HG03439 (cell line): ENCODE results near the gene HPSE2.

Source experiments
- ATAC-seq: cut with Tn5 transposase; IDR thresholded peaks from one replicate; pipeline ENCODE4 v1.9.1; 2021; ENCODE audit warnings: mild to moderate bottlenecking, moderate library complexity; ENCODE audit not compliant: unreplicated experiment

Gene HPSE2

DNA sequence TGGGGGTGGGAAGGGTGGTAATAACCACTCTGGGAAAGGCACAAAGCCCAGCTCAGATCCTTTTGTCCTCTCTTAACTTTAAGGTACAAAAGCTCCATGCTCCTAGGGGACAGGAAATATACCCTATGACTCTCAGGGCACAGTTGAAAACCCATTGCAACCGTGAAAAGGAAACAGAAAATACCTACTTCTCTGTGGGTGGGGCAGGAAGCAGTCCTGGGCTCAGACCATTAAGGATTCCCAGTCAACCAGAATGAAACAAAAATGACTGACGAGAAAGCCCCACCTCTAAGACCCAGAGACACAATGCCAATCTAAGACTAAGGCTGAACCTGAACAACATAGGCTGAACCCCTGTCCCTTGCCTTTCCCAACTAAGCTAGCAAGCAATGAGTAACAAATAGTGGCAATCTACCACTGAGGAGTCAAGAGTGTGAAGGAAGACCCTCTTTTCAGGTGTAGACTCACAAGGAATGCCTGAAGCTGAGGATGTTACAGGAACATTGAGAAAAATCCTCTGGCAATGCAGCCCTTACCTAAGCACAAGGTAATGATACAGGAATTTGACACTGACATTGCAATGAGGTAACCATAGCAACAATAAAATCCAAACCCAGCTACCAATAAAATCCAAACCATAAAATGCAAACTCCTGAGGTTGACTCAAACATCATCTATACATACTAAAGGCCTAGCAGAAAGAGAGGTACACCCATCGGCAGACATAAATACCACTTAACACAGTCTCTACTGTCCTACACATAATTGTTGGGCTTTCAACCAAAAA is 380.1 kb downstream of the HPSE2 start:
- ATAC-seq: no peak

GRCh38 chr10:98852686-98853085 is 383.0 kb downstream of the HPSE2 start:
- ATAC-seq: no peak

GRCh38 chr10:98848361-98848760 is 387.3 kb downstream of the HPSE2 start:
- no peak for ATAC-seq

DNA sequence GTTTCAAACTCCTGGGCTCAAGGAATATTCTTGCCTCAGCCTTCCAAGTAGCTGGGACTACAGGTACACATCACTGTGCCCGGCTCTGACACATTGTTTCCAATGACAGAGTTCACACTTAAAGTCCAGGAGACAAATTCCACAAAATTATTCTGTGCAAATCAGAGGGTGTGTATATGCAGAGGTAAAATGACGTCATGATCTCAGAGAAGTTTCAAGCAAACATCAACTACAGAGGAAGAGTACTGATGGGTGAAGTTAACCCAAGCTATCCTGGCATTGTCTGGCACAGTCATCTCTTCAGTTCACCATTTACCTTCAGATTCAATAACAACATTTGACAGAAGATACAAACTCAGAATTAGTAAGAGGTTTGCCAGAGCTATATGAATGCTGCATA is 388.9 kb downstream of the HPSE2 start:
- no peak for ATAC-seq

DNA sequence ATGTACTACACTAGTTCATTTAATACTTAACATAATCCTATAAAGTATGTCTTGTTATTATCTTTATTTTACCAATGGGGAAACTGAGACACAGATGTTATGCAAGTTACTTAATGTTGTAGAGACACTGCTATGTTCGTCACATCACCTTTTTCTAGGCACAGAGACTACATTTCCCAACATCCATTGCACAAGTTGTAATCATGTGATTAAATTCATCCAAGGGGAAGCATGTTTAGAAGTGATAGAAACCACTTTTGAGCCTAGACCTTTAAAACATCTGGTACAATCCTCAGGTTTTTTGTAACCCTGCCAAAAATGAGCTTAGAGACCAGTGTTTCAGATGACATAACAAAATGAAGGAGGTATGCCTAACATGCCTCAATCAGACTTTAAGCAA is 402.1 kb downstream of the HPSE2 start:
- no peak for ATAC-seq

GRCh38 chr10:98832738-98833137 is 402.9 kb downstream of the HPSE2 start:
- ATAC-seq: no peak

DNA sequence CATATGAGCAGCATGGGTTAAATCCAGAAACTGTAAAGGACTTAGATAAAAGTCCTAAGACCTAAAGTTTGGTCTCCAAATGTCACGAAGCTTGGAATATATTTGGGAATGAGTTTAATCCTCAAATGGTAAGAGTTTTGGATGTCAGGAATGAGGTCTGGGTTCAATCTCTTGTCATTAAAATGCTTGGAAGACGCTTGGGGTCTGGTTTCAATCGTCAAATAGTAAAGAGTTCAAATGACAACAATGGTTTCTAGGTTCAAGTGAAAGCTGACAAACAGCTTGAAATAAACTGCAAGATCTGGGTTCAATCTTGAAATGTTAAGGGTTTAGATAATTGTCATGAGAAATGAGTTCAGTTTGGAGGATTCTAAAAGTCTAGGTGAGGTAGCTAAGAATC is 403.5 kb downstream of the HPSE2 start:
- no peak for ATAC-seq

- ATAC-seq: no peak
Measured at GRCh38 chr10:98831391-98831790, 404.3 kb downstream of the HPSE2 start.

GRCh38 chr10:98825741-98826140 is 409.9 kb downstream of the HPSE2 start:
- no peak for ATAC-seq

DNA sequence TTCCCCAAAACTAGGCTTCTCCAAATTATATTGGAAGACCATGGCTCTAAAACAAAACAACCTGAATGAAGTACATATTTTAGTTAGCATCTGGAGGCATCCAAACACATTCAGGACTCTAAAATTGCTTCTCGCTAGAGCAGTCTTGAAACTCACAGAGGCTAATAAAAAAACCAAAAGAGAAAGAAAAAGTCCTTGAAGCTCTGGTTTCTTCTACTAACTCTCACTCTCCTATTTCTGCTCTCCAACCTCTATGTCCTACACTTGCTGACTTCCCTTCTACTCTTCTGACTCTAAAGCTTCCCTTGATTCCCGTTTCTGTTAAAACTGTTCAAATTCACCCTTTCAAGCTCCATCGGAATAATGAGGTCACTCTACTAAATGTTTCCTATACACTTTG is 418.3 kb downstream of the HPSE2 start:
- ATAC-seq: no peak

DNA sequence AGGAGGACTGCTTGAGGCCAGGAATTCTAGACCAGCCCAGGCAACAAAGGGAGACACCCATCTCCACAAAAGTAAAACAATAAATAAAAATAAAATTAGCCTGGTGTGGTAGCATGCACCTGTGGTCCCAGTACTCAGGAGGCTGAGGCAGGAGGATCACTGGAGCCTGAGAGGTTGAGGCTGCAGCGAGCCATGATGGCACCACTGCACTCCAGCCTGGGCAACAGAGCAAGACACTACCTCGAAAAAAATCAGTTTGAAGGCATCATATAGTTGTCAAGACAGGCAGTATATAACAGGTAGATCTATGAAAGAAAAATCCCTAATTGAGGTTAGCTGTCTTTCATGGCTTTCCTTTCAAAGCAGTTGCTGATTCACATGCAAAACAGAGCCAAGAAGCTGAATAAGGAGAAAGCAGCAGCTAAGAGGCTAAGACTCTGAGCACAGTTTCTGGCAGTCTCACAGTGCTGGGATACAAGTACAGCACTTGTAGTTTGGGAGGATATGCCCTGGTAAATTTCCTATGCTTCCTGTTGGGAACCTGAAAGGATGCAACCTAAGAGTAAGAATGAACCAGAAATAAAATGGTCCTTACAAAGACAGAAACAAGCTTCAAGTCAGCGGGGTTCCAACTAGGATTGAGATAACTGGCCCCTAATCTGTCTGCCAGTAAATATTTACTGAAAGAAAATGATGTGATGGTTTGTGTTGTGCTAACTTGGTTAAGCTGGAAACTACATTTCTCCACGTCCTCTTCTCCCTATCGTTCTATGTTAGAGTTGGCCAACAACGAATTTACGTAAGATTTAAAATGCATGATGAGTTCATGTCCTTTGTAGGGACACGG is 420.4 kb downstream of the HPSE2 start:
- ATAC-seq: no peak

DNA sequence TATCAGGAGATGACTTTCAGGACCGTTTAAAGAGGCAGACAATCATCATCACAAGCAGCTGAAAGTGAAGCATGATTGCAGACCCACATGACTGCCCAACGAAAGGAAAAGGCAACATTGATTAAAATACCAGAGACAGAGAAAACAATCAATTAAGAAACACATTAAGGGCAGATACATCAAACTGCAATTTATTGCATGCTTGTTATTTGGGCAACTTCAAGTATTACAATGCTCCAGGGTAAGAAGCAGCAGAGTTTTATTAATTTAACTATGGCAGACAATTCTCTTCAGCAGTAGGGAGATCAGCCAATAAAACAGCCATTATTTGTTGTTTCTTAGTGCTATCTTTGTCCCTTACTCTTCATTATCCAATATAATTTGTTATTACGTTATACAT is 421.2 kb downstream of the HPSE2 start:
- ATAC-seq: no peak

DNA sequence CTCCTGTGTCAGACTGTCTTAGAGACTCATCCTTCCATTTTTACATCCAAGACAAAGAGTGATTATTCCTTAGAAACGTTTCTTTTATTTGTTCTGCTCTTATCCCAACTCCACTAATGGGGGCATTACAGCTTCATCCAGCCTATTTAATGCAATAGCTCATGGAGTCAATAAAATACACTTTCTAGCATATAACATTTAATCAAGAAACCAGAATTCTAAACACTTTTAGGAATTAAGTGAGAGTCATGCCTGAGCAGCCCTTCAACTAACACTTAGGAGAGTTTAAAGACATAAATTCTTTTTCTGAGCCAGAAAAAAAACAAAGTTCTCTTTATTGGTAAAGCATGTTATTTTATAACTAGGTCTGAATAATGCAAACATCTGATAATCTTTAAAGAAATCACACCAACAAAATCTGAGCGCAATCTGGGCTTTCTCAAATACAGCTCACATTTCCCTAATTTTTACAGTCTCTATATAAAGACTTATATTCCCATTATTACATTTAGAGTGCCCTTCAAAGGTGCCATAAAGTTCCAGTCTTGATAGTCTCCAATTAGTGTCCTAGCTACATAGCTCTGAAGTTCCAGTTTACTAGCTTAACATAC is 427.3 kb downstream of the HPSE2 start:
- ATAC-seq: no peak

DNA sequence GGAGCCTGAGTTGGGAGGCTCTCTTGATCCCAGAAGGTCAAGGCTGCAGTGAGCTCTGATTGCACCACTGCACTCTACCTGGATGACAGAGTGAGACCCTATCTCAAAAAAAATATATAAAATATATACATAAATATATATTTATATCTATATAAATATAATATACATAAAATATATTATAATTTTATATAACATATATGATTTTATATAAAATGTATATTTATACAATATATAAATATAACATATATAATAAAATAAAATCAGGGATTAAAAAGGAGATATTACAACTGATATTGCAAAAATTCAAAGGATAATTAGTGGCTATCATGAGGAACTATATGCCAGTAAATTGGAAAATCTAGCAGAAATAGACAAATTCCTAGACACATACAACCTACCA is 435.4 kb downstream of the HPSE2 start:
- no peak for ATAC-seq

DNA sequence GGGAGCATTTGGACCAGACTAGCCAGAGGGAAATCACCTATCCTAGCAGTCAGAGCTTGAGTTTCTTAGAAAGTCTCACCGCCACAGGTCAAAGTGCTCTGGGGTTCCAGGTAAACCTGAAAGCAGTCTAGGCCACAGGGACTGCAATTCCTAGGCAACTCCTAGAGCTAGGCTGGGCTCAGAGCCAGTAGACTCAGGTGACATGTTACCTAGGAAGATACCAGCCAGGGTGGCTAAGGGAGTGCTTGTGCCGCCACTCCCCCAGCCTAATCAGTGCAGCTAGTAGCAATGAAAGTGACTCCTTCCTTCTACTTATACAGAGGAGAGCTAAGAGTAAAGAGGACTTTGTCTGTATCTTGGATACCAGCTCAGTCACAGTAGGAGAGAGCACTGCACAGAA is 440.2 kb downstream of the HPSE2 start:
- ATAC-seq: no peak

GRCh38 chr10:98790817-98791216 is 444.8 kb downstream of the HPSE2 start:
- ATAC-seq: no peak

DNA sequence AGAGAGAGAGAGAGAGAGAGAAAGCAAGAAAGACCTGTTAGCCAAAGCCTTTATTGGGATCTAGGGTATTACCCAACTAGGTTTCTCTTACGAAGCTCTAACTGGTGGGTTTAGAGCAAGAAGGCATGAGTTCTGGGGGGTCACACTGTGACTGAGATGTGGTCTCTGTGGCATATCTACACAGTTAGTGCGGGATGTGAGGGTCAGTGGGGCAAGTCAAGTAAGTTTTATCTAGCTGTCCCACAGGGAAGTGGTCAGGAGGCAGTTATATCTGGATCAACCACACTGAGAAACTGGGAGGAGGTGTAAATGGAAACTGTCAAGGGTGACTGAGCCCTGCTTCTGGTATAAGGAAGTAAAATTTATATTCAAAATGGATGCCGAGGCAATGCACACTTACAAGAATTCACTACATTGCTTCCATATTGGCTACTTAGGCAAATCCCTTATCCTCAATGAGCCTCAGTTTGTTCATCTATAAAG is 457.3 kb downstream of the HPSE2 start:
- ATAC-seq: no peak

GRCh38 chr10:98758463-98758862 is 477.2 kb downstream of the HPSE2 start:
- no peak for ATAC-seq

- no peak for ATAC-seq
Measured at GRCh38 chr10:98748298-98748697, 487.4 kb downstream of the HPSE2 start.

GRCh38 chr10:98745645-98746044 is 490.0 kb downstream of the HPSE2 start:
- ATAC-seq: no peak

GRCh38 chr10:98720551-98720950 is 515.1 kb downstream of the HPSE2 start:
- ATAC-seq: no peak

- no peak for ATAC-seq
Measured at GRCh38 chr10:98713586-98713985, 522.1 kb downstream of the HPSE2 start.
